MM.1S (cell line): Measurements from ENCODE around the gene PDIA2.

Source experiments
- DNase-seq: peaks from one replicate; pipeline ENCODE4 v3.0.0-alpha.2; 2015
- H2AFZ ChIP-seq: fragments of 300-600 bp; sonication (generic); 2 replicates; pipeline ENCODE4 v1.6.0; 2016; ENCODE audit warnings: antibody characterized with exemption, low read length
- H3F3A ChIP-seq: fragments of 300-600 bp; sonication (generic); 2 replicates; pipeline ENCODE4 v1.6.1; 2016; ENCODE audit warnings: mild to moderate bottlenecking, antibody characterized with exemption, low read length, moderate library complexity, mixed read lengths; ENCODE audit not compliant: insufficient read depth
- H3K27ac ChIP-seq: fragments of 300-600 bp; sonication (generic); 2 replicates; pipeline ENCODE4 v1.5.1; 2016; ENCODE audit warnings: mild to moderate bottlenecking, low read length
- H3K27me3 ChIP-seq: fragments of 300-600 bp; sonication (generic); replicated peaks from 2 replicates; pipeline ENCODE4 v1.6.0; 2016; ENCODE audit warnings: low read length; ENCODE audit not compliant: insufficient read depth
- H3K36me3 ChIP-seq: fragments of 300-600 bp; sonication (generic); replicated peaks from 2 replicates; pipeline ENCODE4 v1.6.1; 2016; ENCODE audit warnings: mild to moderate bottlenecking, low read length, mixed read lengths; ENCODE audit not compliant: insufficient read depth
- H3K4me1 ChIP-seq: fragments of 300-600 bp; sonication (generic); 2 replicates; pipeline ENCODE4 v1.6.1; 2016; ENCODE audit warnings: low read length, mixed read lengths
- H3K4me2 ChIP-seq: fragments of 300-600 bp; sonication (generic); 2 replicates; pipeline ENCODE4 v1.6.0; 2016; ENCODE audit warnings: low read depth, low read length
- H3K4me3 ChIP-seq: fragments of 300-600 bp; sonication (generic); 2 replicates; pipeline ENCODE4 v1.5.1; 2016; ENCODE audit warnings: low read length, mixed read lengths
- H3K79me2 ChIP-seq: fragments of 300-600 bp; sonication (generic); 2 replicates; pipeline ENCODE4 v1.6.1; 2016; ENCODE audit warnings: mixed run types, low read length, mixed read lengths
- H3K9ac ChIP-seq: fragments of 300-600 bp; sonication (generic); 2 replicates; pipeline ENCODE4 v1.6.1; 2016; ENCODE audit warnings: low read length, mixed read lengths
- H3K9me2 ChIP-seq: fragments of 300-600 bp; sonication (generic); replicated peaks from 2 replicates; pipeline ENCODE4 v1.6.1; 2016; ENCODE audit warnings: mild to moderate bottlenecking, low read length, mixed read lengths; ENCODE audit not compliant: insufficient read depth
- H3K9me3 ChIP-seq: fragments of 300-600 bp; sonication (generic); replicated peaks from 2 replicates; pipeline ENCODE4 v1.6.1; 2016; ENCODE audit warnings: mild to moderate bottlenecking, low read length, mixed read lengths; ENCODE audit not compliant: insufficient read depth
- H4K20me1 ChIP-seq: fragments of 300-600 bp; sonication (generic); 2 replicates; pipeline ENCODE4 v1.6.1; 2016; ENCODE audit warnings: mild to moderate bottlenecking, low read length, moderate library complexity, mixed read lengths; ENCODE audit not compliant: insufficient read depth
- CTCF ChIP-seq: fragments of 300-600 bp; sonication (generic); IDR thresholded peaks from 2 replicates; pipeline ENCODE4 v1.5.1; 2016; ENCODE audit warnings: antibody characterized with exemption, low read length, mixed read lengths
- EZH2 ChIP-seq: fragments of 300-600 bp; sonication (generic); optimal IDR thresholded peaks from 2 replicates; pipeline ENCODE3; 2017; ENCODE audit warnings: low read depth, mild to moderate bottlenecking, antibody characterized with exemption, low read length, mixed read lengths
- EZH2phosphoT487 ChIP-seq: fragments of 300-600 bp; sonication (generic); IDR thresholded peaks from 2 replicates; pipeline ENCODE4 v1.6.1; 2018; ENCODE audit warnings: antibody characterized with exemption, low read length

Gene PDIA2

GRCh38 chr16:296806-297510, 14.0 kb downstream of the PDIA2 start:
- H3K27me3 ChIP-seq = no peaks in the 10 kb centered on the region
- no peak overlapping the region for H2AFZ ChIP-seq
- no peak overlapping the region for H3K27ac ChIP-seq
- H3F3A ChIP-seq = no peaks in the 10 kb centered on the region
- H3K9me2 ChIP-seq = no peaks in the 10 kb centered on the region
- H3K36me3 ChIP-seq = no peaks in the 10 kb centered on the region
- H3K4me1 ChIP-seq = no peaks in the 10 kb centered on the region
- no peak overlapping the region for H3K4me3 ChIP-seq
- H3K9ac ChIP-seq = no peak overlapping the region
- TF ChIP-seq EZH2 (no peak), EZH2phosphoT487 (no peak)
- DNase-seq = no peak
- H3K79me2 ChIP-seq = no peaks in the 10 kb centered on the region
- no peaks in the 10 kb centered on the region for H3K9me3 ChIP-seq
- no peaks in the 10 kb centered on the region for H4K20me1 ChIP-seq
- no peak overlapping the region for H3K4me2 ChIP-seq

- H3K9me2 ChIP-seq = no peaks in the 10 kb centered on the region
- no peaks in the 10 kb centered on the region for H3K4me1 ChIP-seq
- no peak overlapping the region for H3K27ac ChIP-seq
- no peak overlapping the region for H3K4me3 ChIP-seq
- H3K36me3 ChIP-seq = no peaks in the 10 kb centered on the region
- no peaks in the 10 kb centered on the region for H3K27me3 ChIP-seq
- no peaks in the 10 kb centered on the region for H3K9me3 ChIP-seq
- H3K4me2 ChIP-seq = no peak overlapping the region
- no peak for DNase-seq
- no peak overlapping the region for H2AFZ ChIP-seq
- no peak for TF ChIP-seq EZH2
- no peaks in the 10 kb centered on the region for H3K79me2 ChIP-seq
- H4K20me1 ChIP-seq = no peaks in the 10 kb centered on the region
- H3F3A ChIP-seq = no peaks in the 10 kb centered on the region
- H3K9ac ChIP-seq = no peak overlapping the region
Observed at GRCh38 chr16:297832-298231, 14.9 kb downstream of the PDIA2 start.

GRCh38 chr16:301235-301634, 18.3 kb downstream of the PDIA2 start:
- DNase-seq = no peak
- no peaks in the 10 kb centered on the region for H3K4me1 ChIP-seq
- H3K27ac ChIP-seq = no peak overlapping the region
- no peaks in the 10 kb centered on the region for H3K9me3 ChIP-seq
- H2AFZ ChIP-seq = no peak overlapping the region
- H3K4me3 ChIP-seq = no peak overlapping the region
- no peaks in the 10 kb centered on the region for H3K27me3 ChIP-seq
- no peaks in the 10 kb centered on the region for H3K79me2 ChIP-seq
- H4K20me1 ChIP-seq = no peaks in the 10 kb centered on the region
- TF ChIP-seq CTCF (no peak), EZH2 (no peak), EZH2phosphoT487 (no peak)
- H3K9me2 ChIP-seq = no peaks in the 10 kb centered on the region
- no peak overlapping the region for H3K9ac ChIP-seq
- no peak overlapping the region for H3K4me2 ChIP-seq
- H3K36me3 ChIP-seq = no peaks in the 10 kb centered on the region
- H3F3A ChIP-seq = no peaks in the 10 kb centered on the region

- Histone ChIP-seq H4K20me1 (no peaks in the 10 kb centered on the region), H2AFZ (no peak overlapping the region), H3F3A (no peaks in the 10 kb centered on the region), H3K27me3 (no peaks in the 10 kb centered on the region), H3K27ac (no peak overlapping the region), H3K9me3 (no peaks in the 10 kb centered on the region), H3K4me1 (no peaks in the 10 kb centered on the region), H3K4me2 (no peak overlapping the region), H3K9ac (no peak overlapping the region), H3K9me2 (no peaks in the 10 kb centered on the region), H3K79me2 (no peaks in the 10 kb centered on the region), H3K4me3 (no peak overlapping the region), H3K36me3 (no peaks in the 10 kb centered on the region)
- no peak for TF ChIP-seq EZH2
- TF ChIP-seq CTCF = no peak
- no peak for TF ChIP-seq EZH2phosphoT487
- no peak for DNase-seq
Observed at GRCh38 chr16:301950-302349, 19.0 kb downstream of the PDIA2 start.
